HepG2 (cell line): ENCODE data around the gene KARS1. TPM values are rescaled to one million over a fixed set of nuclear protein-coding genes. Genes with fewer than 3 reads are reported as not detected.

Experiments used
- DMAP1 ChIP-seq: IDR thresholded peaks from 2 replicates; pipeline ENCODE4 v1.6.1; 2016
- ELF1 ChIP-seq: sonication (generic); formaldehyde crosslinking; IDR thresholded peaks from 2 replicates; pipeline ENCODE4 v1.4.0; 2020; ENCODE audit warnings: missing genetic modification reagents
- FOXO4 ChIP-seq: sonication (generic); formaldehyde crosslinking; conservative IDR thresholded peaks from 2 replicates; pipeline ENCODE4 v1.8.1; 2023; ENCODE audit warnings: missing genetic modification reagents
- FOXP1 ChIP-seq, 2 experiments: fragments of 450-650 bp in 1 of 2; IDR thresholded peaks; 2 replicates each; pipeline ENCODE4 v1.6.1; 2017 to 2018; ENCODE audit warnings: antibody characterized with exemption in 1 of 2
- IRF9 ChIP-seq: sonication (generic); formaldehyde crosslinking; IDR thresholded peaks from 2 replicates; pipeline ENCODE4 v1.8.0; 2022; ENCODE audit warnings: missing genetic modification reagents, mild to moderate bottlenecking, borderline replicate concordance
- KLF13 ChIP-seq: sonication (generic); formaldehyde crosslinking; IDR thresholded peaks from 2 replicates; pipeline ENCODE4 v1.4.0; 2020; ENCODE audit warnings: mild to moderate bottlenecking, missing genetic modification reagents
- KLF15 ChIP-seq: sonication (generic); formaldehyde crosslinking; IDR thresholded peaks from 2 replicates; pipeline ENCODE4 v1.8.1; 2023; ENCODE audit warnings: borderline replicate concordance, mild to moderate bottlenecking, inconsistent platforms, missing genetic modification reagents, mixed read lengths
- KMT2A ChIP-seq: sonication (generic); formaldehyde crosslinking; IDR thresholded peaks from 2 replicates; pipeline ENCODE4 v1.4.0; 2020; ENCODE audit warnings: missing genetic modification reagents
- MYNN ChIP-seq: sonication (generic); formaldehyde crosslinking; IDR thresholded peaks from 2 replicates; pipeline ENCODE4 v1.4.0; 2020; ENCODE audit warnings: mild to moderate bottlenecking, low read depth, missing genetic modification reagents
- NCOA5 ChIP-seq: sonication (generic); formaldehyde crosslinking; IDR thresholded peaks from 2 replicates; pipeline ENCODE4 v1.4.0; 2020; ENCODE audit warnings: missing genetic modification reagents
- NFKB2 ChIP-seq: sonication (generic); formaldehyde crosslinking; IDR thresholded peaks from 2 replicates; pipeline ENCODE4 v1.4.0; 2020; ENCODE audit warnings: missing genetic modification reagents, borderline replicate concordance
- NR2F1 ChIP-seq, 2 experiments: fragments of 450-650 bp in 1 of 2; formaldehyde crosslinking in 1 of 2; IDR thresholded peaks; 2 replicates each; pipeline versions ENCODE4 v1.5.0 to v1.6.1; 2016 to 2020; ENCODE audit warnings: mild to moderate bottlenecking in 1 of 2, missing compliant biosample characterization in 1 of 2, missing genetic modification reagents in 1 of 2, moderate library complexity in 1 of 2
- PRDM4 ChIP-seq: sonication (generic); formaldehyde crosslinking; IDR thresholded peaks from 2 replicates; pipeline ENCODE4 v1.9.0; 2021; ENCODE audit warnings: missing genetic modification reagents, borderline replicate concordance
- SIN3B ChIP-seq: fragments of 150-350 bp; IDR thresholded peaks from 2 replicates; pipeline ENCODE4 v1.6.1; 2014; ENCODE audit warnings: low read length
- SNAPC2 ChIP-seq: sonication (generic); formaldehyde crosslinking; IDR thresholded peaks from 2 replicates; pipeline ENCODE4 v1.8.1; 2022; ENCODE audit warnings: mild to moderate bottlenecking, missing genetic modification reagents
- SNRNP70 ChIP-seq: fragments of 200-400 bp; formaldehyde crosslinking; IDR thresholded peaks from 2 replicates; pipeline ENCODE4 v1.6.1; 2017; ENCODE audit warnings: mild to moderate bottlenecking, low read depth, low read length, moderate library complexity
- TCF7L2 ChIP-seq: IDR thresholded peaks from 2 replicates; pipeline ENCODE4 v1.6.1; 2011; ENCODE audit warnings: mild to moderate bottlenecking, low read depth, low read length, moderate library complexity
- ZBTB3 ChIP-seq: sonication (generic); formaldehyde crosslinking; IDR thresholded peaks from 2 replicates; pipeline ENCODE4 v1.4.0; 2020; ENCODE audit warnings: low read depth, mild to moderate bottlenecking, moderate library complexity, missing genetic modification reagents, borderline replicate concordance
- ZKSCAN8 ChIP-seq: IDR thresholded peaks from 2 replicates; pipeline ENCODE4 v1.6.1; 2016; ENCODE audit warnings: borderline replicate concordance, missing genetic modification reagents, missing compliant biosample characterization
- ZNF512 ChIP-seq: sonication (generic); formaldehyde crosslinking; IDR thresholded peaks from 2 replicates; pipeline ENCODE4 v1.4.0; 2020; ENCODE audit warnings: mild to moderate bottlenecking, missing genetic modification reagents
- ZNF639 ChIP-seq: conservative IDR thresholded peaks from 2 replicates; pipeline ENCODE4 v1.6.1; 2018; ENCODE audit warnings: missing genetic modification reagents
- ZNF792 ChIP-seq: IDR thresholded peaks from 2 replicates; pipeline ENCODE4 v1.6.1; 2016
- polyA plus RNA-seq, 8 experiments: library from polyadenylated mRNA; depleted of rRNA in 3 of 8; stranded (reverse) in 7 of 8; unstranded in 1 of 8; fragments of >200 nt; fragmentation: Illumina TruSeq in 4 of 8; extraction: Trizol in 4 of 8; gene quantifications; 2 replicates each; pipeline versions ENCODE4 v1.2.1 to v1.2.3, GENCODE V29; 2011 to 2016; ENCODE audit warnings: low read depth in 4 of 8, missing spikeins in 1 of 8, mixed read lengths in 1 of 8; ENCODE audit not compliant: insufficient read depth in 1 of 8
- total RNA-seq, 5 experiments: library from RNA; depleted of rRNA; stranded (reverse); fragments of >200 nt; fragmentation: Illumina TruSeq; extraction: Trizol; gene quantifications; 2 replicates each; pipeline ENCODE4 v1.2.3, GENCODE V29; 2016; ENCODE audit warnings: low read depth in 1 of 5

KARS1 gene
- total and polyA plus RNA-seq, 2 of the 13 experiments (the other 11 are each of a cell fraction or from before 2014, with no cell fraction given) = 141 to 276 TPM

- TF ChIP-seq PRDM4 (CRISPR knock-in tag) (0 out of 2 replicates have a peak, but pooled peaks have one; percentile 35), DMAP1 (CRISPR knock-in tag) (peak; percentile 96), ZKSCAN8 (CRISPR knock-in tag) (no peak; the same call in 1 of the 2 replicates), SIN3B (peak; percentile 90), FOXP1 (IDR thresholded peaks at IDR 0.05) (no peak), FOXP1 (CRISPR knock-in tag; IDR thresholded peaks at IDR 0.05) (no peak), ZNF792 (CRISPR knock-in tag) (peak; percentile 89), KLF13 (CRISPR knock-in tag) (peak; percentile 48; the same call in 1 of the 2 replicates), FOXO4 (no peak), SNAPC2 (CRISPR knock-in tag) (no peak; the same call in 1 of the 2 replicates), TCF7L2 (no peak), KMT2A (peak; percentile 99), ELF1 (CRISPR knock-in tag) (peak; percentile 85), NR2F1 (CRISPR knock-in tag; IDR thresholded peaks at IDR 0.05) (0 out of 4 replicates have a peak, but pooled peaks of 1 of the 2 experiments have one; percentile 6), NCOA5 (CRISPR knock-in tag) (no peak), NFKB2 (peak; percentile 76), ZNF512 (CRISPR knock-in tag) (peak; percentile 36), ZBTB3 (CRISPR knock-in tag) (peak; percentile 48; the same call in 1 of the 2 replicates), KLF15 (CRISPR knock-in tag) (no peak; the same call in 1 of the 2 replicates), ZNF639 (CRISPR knock-in tag) (0 out of 2 replicates have a peak, but pooled peaks have one; percentile 52), MYNN (CRISPR knock-in tag) (0 out of 2 replicates have a peak, but pooled peaks have one; percentile 59), IRF9 (peak; percentile 88), SNRNP70 (no peak)
Observed at GRCh38 chr16:75647492-75648264, at the start of gene KARS1, which contains the start of gene TERF2IP (continued).
